Stimulated activated CD8-positive, alpha-beta memory T cell treated with anti-CD3 and anti-CD28 coated beads, Interleukin-15, amount 100 ng/mL, for 24 hours (primary cell): ENCODE data around the gene KIAA0825.

Experiments
- DNase-seq: peaks from one replicate; pipeline ENCODE4 v3.0.0-alpha.2; 2020; ENCODE audit warnings: low read depth

The KIAA0825 gene

GRCh38 chr5:94313188-94313587, 305.2 kb downstream of the KIAA0825 start:
- no peak for DNase-seq

GRCh38 chr5:94312298-94312697, 306.1 kb downstream of the KIAA0825 start:
- DNase-seq: no peak

- no peak for DNase-seq
These were observed 307.6 kb downstream of the KIAA0825 start for GRCh38 chr5:94310833-94311232.

- no peak for DNase-seq
These were observed 309.3 kb downstream of the KIAA0825 start for GRCh38 chr5:94309141-94309540.

- no peak for DNase-seq
These were observed 310.0 kb downstream of the KIAA0825 start for GRCh38 chr5:94308442-94308841.

GRCh38 chr5:94304146-94304545, 314.3 kb downstream of the KIAA0825 start:
- no peak for DNase-seq

GRCh38 chr5:94288937-94289336, 329.5 kb downstream of the KIAA0825 start:
- no peak for DNase-seq

GRCh38 chr5:94285984-94286383, 332.4 kb downstream of the KIAA0825 start:
- DNase-seq: no peak

- DNase-seq: no peak
These were observed 335.3 kb downstream of the KIAA0825 start for GRCh38 chr5:94283093-94283492.

- no peak for DNase-seq
These were observed 337.1 kb downstream of the KIAA0825 start for GRCh38 chr5:94281236-94281801.

- no peak for DNase-seq
These were observed 341.7 kb downstream of the KIAA0825 start for GRCh38 chr5:94276751-94277150.

- no peak for DNase-seq
These were observed 342.4 kb downstream of the KIAA0825 start for GRCh38 chr5:94276048-94276447.

- DNase-seq: no peak
These were observed 343.7 kb downstream of the KIAA0825 start for GRCh38 chr5:94274707-94275106.

- no peak for DNase-seq
These were observed 350.2 kb downstream of the KIAA0825 start for GRCh38 chr5:94268226-94268625.

GRCh38 chr5:94267350-94267899, 351.0 kb downstream of the KIAA0825 start:
- DNase-seq: no peak

GRCh38 chr5:94266170-94266569, 352.2 kb downstream of the KIAA0825 start:
- no peak for DNase-seq

GRCh38 chr5:94263068-94263467, 355.3 kb downstream of the KIAA0825 start:
- DNase-seq: no peak

- no peak for DNase-seq
These were observed 358.3 kb downstream of the KIAA0825 start for GRCh38 chr5:94260096-94260495.

GRCh38 chr5:94254214-94254613, 364.2 kb downstream of the KIAA0825 start:
- DNase-seq: no peak

- DNase-seq: no peak
These were observed 367.4 kb downstream of the KIAA0825 start for GRCh38 chr5:94250985-94251384.

- DNase-seq: no peak
These were observed 369.0 kb downstream of the KIAA0825 start for GRCh38 chr5:94249430-94249829.

GRCh38 chr5:94248175-94248875, 370.1 kb downstream of the KIAA0825 start:
- no peak for DNase-seq

GRCh38 chr5:94245608-94246007, 372.8 kb downstream of the KIAA0825 start:
- DNase-seq: no peak

GRCh38 chr5:94244921-94245320, 373.5 kb downstream of the KIAA0825 start:
- DNase-seq: no peak
